ENCODE data around the gene URM1.

- TF ChIP-seq POLR2AphosphoS5 (IDR thresholded peaks at IDR 0.05) (no peak), CTCF (IDR thresholded peaks at IDR 0.05) (no peak), POLR2A (IDR thresholded peaks at IDR 0.05) (no peak)
Measured at GRCh38 chr9:128374221-128374675, 3.1 kb downstream of the URM1 start.
